ENCODE measurements around the gene DNAAF1.

GRCh38 chr16:84117494-84117843 lies 27.6 kb upstream of the DNAAF1 start:
- TF ChIP-seq POLR2A (IDR thresholded peaks at IDR 0.05; ENCODE audit: low read depth, low read length), result no peak
- TF ChIP-seq CTCF (IDR thresholded peaks at IDR 0.05; ENCODE audit: extremely low read depth in 1 of 2, insufficient read depth in 1 of 2, low read depth in 1 of 2, low read length in 2 of 2), result no peak
- TF ChIP-seq POLR2AphosphoS5 (IDR thresholded peaks at IDR 0.05; ENCODE audit: insufficient read depth, low read depth, low read length), result no peak
- TF ChIP-seq EZH2 (IDR thresholded peaks at IDR 0.05; ENCODE audit: borderline replicate concordance, low read depth, low read length, severe bottlenecking), result no peak
